ENCODE results near the gene ZNF48.

ZNF48 gene

DNA sequence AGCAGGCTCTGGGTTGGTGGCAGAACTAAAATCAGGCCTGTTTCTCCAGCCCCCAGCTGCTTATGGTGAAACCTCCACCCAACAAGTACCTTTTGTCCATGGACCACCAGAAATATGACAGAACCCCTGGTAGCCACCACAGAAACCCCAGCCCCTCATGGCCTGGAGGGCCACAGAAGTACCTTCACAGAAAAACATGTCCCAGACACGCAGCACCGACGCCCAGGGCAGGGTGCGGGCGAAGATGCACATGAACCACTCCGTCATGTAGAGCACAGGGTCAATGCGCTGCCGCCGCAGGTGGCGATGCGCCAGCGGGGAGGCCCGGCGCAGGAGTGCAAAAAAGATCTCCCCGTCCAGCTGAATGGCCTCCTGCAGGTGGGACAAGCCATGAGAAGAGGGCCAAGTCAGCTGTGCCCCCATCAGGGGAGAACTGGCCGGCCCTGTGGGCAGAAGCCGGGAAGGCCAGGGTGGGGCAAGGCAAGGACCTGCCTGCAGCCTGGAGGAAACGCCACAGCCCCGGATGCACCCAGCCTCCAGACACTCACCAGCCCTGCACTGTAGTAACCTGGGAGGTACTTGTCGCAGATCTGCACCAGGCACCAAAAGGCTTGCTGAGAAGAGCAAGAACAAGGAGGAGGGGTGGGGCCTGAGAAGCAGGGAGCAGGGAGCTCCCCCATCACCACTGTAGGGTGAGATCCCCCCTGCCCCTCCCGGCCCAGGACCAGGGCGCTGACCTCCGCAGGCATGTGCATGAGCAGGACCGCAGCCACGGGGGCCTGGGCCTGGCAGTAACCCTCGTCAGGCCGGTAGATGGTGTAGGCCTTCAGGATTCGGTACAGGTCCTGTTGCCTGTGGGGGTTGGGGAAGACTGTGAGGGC, 36.0 kb upstream of the ZNF48 start:
- DNase-seq = no peak

DNA sequence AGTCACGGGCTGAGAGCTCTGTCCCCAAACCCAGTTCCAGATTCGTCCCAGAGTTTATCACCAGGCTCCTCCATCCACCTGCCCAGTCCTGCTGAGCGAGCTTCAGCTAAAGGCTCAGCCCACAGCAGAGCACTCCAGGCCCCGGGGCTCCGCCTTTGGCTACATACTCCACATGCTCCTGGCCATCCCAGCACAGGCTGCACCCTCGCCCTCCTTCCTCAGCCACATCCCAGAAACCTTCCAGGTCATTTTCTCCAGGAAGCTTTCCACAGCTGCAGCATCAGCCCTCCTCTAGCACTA, 35.4 kb upstream of the ZNF48 start:
- no peak for DNase-seq

DNA sequence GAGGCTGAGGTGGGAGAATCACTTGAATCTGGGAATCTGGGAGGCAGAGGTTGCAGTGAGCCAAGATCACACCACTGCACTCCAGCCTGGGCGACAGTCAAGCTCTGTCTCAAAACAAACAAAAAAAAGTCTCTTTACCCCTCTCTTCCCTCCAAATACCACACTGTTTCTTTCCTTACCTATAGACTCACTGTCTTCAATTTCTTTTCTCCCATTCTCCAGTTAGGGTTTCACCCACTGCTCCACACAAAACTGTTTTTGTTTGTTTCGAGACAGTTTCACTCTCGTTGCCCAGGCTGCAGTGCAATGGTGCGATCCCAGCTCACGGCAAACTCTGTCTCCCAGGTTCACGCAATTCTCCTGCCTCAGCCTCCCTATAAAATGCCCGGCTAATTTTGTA, 34.0 kb upstream of the ZNF48 start:
- no peak for DNase-seq

DNA sequence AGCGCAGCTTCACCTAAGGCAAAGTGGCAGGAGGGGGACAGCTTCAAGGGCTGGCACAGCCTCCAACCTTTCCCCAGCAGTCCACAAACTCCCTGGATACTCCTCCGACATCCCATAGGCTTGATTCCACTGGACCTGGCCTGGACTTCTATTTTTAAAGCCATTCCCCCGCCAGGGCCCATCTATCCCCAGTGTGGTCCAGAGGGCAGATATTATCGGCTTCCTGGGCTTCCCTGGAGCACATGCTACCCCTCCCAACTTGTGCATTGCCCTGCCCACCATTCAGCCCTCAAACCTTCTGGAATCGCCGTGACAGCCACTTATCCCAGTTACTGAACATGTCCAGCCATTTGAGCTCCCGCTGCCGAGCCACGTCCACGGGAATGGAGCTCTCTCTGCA, 30.0 kb upstream of the ZNF48 start:
- no peak for DNase-seq

DNA sequence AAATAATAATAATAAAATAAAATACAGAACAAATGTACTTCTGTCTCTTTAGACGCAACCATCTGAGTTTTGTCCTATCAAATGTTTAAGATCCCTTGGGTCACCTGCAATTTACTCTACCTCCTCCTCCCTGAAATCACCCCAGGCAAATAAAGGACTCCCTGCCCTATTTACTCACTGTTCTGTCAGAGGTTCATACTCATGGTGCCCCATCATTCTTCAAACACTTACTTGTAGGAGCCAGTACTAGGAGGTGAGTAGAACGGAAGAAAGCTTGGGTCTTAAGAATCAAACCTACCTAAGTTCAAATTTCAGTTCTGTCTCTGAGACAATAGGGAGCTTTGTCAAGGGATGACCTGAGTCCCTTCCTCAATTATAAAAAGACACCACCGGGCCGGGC, 28.7 kb upstream of the ZNF48 start:
- no peak for DNase-seq

DNA sequence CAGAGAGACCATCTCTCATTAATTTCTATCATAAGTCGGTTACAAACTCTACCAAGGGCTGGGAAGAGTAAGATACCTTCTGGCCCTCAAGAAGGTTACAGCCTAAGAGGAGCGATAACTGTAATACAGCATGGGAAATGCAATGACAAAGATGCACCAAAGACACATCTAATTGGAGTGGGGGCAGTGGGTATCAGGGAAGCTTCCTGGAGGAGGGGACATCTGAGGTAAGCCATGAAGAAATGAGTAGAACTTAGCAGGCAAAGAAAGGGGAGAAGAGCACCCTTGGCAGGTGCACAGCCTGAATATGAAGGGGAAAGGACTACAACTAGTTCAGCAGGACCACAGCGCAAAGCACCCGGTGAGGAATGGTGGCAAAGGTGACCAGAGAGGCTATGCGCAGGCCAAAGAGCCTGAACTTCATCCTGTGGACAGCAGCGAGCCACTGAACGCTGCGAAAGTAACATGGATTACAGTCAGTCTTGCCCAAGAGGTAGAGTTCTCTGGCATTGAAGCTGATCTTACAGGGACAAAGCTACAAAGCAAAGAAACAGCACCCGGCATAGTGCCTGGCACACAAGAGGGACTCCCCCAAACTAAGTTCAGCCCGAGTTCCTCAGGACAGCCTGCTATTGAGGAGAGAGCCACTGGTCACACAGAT, 27.7 kb upstream of the ZNF48 start:
- DNase-seq = no peak

DNA sequence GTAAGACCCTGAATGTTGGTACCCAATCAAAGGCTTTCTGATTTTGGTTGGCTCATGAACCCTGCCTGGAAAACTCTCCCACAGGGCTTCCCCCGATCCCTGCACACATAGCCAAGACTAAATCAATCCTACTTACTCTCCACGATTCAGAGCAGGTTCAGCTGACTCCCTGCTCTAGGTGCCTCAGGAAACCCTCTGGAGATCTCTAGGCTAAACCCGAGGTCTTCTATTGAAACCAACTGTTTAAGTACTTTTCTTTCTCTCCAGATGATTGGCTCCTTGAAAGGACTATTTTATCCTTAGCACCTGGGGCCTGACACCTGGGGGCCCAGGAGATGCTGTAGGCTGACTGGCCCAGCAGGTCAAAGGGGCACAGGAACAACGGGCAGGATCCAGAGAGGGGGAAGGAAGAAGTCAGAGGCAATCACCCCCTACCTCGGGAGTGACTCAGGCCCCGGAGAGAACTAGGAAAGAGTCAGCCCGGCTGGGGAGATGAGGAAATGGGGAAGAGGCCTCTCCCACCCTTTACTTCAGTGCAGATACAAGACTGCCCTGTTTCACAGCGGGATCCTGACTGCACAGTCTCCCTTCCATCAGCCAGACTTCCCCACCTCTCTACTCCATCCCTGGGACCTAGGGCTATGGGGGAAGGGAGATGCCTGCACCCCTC, 27.0 kb upstream of the ZNF48 start:
- DNase-seq = no peak

DNA sequence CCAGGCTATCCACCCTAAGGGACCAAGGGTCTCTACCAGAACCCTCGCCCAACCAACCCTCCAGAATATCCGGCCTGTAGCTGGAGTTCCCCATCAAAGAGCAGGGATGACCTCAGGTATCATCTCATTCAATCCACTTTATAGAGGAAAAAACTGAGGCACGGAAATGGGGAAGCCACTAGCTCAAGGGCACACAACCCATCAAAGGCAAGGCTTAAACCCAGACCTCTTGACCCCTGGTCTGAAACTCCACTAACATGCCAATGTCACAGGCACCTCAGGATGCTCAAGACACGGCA, 26.5 kb upstream of the ZNF48 start:
- DNase-seq = no peak

DNA sequence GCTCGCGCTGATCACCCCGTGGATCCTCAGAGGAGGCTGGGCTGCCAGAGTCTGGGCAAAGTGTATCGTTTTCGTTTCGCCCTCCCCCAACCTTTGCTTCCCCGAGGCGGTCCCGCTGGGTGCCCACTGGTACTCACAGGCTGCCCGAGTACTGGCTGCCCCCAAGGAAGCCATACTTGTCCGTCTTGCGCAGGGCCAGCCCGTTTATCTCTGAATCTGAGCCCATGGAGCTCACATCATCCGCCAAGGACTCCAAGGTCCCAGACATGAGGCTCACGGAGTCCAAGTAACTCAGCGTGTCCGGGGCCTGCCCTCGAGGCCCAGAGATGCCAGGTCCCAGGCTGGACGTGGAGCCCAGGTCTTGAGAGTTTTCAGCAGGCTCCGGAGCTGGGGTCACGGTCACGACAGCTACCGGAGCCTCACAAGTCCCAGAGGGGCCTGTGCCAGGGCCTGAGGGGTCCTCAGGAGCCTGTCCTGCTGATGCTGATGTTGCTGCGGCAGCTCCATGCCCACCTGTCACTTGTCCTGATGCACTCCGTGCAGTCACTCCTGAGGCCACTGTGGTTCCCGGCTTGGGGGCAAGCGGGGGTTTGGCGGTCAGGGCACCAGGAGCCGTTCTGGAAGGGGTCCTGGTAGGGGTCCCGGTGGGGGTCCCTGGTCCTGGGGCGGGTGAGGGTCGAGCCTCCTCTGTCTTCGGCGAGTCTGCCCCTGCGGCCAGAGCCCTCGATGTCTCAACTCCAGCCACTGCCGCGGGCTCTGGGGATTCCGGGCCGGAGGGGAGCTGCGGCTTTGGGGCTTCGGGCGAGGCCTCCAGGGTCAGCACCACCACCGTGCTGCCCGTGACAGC, 25.9 kb upstream of the ZNF48 start:
- DNase-seq = no peak

DNA sequence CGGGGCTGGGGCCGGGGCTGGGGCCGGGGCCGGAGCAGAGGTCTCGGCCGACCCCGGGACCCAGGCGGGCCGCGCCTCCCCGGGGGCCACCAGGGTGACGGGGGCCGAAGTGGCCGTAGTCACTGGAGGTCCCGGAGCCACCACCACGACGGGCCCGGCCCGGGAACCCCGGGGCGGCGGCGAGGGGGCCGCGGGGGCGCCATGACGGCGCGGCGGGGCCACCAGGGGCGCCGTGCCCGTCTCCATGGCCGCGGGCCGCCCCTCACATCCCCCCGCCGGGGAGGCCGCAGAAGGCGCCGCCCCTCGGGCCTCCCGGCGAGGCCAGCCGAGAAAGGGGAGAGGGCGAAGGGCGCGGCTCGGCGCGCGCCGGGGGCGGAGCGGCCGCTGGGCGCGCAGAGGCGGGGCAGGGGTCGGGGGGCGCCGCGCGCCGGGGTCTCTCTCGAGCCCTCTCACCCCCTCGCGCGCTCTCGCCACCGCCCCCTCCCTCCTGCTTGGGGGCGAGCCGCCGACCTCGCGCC, 25.2 kb upstream of the ZNF48 start:
- DNase-seq = no peak

DNA sequence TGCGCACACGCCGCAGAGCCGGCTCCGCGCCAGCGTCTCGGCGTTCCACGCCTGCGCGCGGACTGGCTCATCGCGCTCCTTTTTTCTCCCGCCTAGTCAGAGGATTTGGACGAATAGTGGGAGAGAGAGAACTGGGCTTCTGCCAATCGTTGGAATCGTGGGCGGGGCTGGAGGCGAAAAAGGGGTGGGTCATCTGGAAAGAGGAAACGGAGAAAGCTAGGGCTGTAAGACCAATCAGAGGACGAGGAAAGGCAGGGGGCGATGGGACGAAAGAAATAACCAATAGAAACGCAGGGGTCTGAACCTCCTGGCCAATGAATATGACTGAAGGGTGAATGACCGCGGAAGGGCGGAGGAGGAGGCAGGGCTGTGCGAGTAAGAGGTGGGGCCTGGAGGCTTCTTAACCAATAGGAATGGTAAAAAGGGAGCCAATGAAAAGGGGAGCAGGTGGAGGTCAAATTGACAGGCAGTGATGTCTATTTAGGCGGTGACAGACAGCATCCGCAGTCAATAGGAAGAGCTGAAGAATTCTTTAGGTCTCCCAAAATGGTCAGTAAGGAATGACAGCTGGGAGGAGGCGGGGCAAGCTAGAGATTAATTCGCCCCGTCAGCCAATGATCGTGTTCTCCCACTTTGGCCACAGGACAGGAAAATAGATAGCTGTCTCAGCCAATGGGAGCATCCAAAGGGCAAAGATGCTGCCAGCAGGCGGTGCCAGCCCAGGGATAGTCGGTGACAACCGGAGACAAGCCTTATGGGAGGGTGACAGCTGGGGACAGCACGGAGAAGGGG, 24.6 kb upstream of the ZNF48 start, which contains the start of gene TBC1D10B:
TSS of gene TBC1D10B (minus strand) at position 39 of the 792 bp plus-strand sequence. CDS start 311 bp downstream, outside the sequence.
- peak; percentile 100 for DNase-seq

DNA sequence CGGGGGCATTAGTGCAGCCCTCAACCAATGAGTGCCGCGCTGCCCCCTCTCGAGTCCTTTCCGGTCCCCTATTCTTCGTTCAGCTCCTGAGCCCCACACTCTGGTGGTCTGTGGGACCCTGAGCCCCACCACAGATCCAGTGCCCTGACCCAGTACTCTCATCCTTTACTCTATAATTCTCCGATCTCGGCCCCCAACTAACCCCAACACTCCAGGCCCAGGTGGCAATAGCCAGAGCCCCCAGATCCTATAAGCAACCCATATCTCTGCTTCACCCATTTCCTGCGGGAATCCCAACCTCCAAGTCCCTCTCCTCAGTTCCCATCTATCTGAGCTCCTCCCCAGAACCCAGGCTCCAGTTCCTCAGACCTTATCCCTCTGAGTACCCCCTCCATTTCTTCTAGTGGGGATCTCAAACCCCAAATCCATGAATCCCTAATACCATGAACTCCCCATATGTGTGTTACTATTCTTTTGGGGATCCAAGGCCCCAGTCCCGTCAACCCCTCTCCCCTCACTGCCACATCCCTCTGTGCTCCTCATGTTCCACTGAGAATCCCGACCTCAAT, 23.9 kb upstream of the ZNF48 start:
- no peak for DNase-seq

DNA sequence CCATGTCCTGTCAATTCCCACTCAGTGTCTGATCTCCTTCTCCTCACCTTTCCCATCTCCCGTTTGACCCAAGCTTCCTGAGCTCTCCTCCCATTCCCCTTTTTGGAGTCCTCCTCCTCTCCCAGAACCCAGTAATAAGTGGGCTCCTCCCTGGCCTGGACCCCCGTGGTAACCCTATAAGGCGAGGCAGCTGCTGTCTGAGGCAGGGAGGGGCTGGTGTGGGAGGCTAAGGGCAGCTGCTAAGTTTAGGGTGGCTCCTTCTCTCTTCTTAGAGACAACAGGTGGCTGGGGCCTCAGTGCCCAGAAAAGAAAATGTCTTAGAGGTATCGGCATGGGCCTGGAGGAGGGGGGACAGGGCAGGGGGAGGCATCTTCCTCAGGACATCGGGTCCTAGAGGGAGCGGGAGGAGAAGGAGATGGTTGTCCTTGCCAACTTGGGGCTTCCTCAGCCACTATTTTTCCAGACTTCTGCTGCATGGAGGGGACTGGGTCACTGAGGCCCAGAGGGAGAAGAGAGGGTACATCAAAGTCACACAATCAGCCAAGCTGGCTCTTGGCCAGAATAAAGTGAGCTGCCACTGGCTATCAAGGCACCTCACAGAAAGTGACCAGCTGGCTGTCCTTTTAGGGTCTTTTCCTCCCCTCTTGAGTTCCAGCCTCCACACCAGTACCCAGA, 23.0 kb upstream of the ZNF48 start:
- no peak for DNase-seq

DNA sequence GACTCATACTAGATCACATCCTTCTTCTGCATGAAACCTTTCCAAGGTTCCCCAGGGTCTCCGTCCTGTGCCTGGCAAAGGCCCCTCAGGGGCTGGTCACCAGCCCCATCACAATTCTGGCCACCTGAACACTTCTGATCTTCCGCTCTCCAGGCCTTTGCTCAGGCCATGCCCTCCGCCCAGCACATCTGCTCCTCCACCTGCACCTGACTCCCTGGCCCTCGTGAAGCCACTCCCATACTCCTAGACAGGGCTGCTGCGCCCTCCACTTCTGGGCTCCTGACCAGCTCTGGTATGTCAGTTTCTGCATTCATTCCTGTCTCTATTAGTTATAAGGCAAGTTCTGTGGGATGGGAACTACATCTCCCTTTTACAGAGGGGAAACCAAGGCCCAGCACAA, 22.5 kb upstream of the ZNF48 start:
- no peak for DNase-seq

DNA sequence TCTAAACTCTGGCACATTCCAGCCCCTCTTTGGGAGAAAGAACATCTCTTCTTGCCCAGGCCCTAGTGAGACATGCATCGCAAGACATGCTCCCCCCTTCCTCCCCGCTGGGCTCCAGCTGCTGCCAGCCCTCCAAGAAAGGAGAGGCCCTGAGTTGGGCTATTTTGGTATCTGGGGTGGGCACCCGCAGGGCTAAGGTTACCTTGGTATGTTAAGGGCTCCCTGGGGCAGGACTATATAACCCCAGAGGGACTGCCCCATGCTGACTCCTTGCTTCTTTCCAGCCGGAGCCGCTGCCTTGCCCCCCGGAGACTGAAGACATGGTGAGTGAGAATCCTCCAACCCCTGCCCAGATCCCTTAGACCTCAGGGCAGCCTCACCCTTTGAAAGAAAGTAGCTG, 20.7 kb upstream of the ZNF48 start, which contains the start of gene MYL11:
TSS of gene MYL11 (plus strand) at position 265 of the 400 bp plus-strand sequence. CDS start at position 321, 56 bp downstream.
- DNase-seq = no peak

DNA sequence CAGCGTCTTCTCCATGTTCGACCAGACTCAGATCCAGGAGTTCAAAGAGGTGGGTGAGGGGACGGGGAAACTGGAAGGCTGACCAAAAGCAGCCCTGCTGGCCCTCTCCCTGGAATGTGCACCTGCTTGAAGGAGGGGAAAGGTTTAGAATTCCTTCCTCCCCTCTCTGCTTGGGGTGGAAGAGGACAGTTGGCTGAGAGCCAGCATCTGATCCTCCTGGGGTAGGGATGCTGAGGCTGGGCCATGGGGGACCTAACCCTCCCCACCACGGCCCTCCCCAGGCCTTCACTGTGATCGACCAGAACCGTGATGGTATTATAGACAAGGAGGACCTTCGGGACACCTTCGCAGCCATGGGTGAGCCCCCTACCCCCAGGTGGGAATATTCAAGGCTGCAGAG, 19.4 kb upstream of the ZNF48 start:
- no peak for DNase-seq

DNA sequence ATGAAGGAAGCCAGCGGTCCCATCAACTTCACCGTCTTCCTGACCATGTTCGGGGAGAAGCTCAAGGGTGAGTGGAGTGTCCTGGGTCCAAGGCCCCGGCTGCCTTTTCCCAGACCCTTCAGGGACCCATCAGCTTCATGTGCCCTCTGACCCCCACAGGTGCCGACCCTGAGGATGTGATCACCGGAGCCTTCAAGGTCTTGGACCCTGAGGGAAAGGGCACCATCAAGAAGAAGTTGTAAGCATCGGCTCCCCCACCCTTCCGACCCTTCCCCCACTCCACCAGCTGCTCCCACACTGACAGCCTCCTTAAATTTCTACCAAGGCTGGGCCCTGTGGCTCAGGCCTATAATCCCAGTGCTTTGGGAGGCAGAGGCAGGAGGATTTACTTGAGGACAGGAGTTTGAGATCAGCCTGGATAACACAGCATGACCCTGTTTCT, 18.7 kb upstream of the ZNF48 start:
- no peak for DNase-seq

DNA sequence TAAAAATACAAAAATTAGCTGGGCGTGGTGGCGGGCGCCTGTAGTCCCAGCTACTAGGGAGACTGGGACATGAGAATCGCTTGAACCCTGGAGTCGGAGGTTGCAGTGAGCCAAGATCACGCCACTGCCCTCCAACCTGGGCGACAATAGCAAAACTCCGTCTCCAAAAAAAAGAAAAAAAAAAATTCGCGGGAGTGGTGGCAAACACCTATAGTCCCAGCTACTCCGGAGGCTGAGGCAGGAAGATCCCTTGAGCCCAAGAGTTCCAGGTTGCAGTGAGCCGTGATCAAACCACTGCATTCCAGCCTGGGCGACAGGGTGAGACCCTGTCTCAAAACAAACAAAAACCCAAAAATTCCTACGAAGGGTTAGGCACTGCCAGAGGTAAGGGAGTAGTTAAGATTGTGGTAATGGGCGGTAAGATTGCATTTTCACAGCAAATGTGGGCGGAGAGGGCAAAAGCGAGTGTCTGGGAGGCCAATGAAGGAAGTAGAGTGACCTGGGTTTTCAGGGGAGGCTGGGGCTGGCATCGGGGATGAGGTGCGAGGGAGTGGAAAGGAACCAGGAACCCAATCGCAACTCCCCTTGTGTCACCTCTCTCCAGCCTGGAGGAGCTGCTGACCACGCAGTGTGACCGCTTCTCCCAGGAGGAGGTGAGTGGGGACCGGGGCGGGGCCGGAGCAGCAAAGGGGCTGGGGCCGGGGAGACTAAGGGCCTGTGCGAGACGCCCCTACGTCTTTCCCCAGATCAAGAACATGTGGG, 18.0 kb upstream of the ZNF48 start:
- DNase-seq = no peak

DNA sequence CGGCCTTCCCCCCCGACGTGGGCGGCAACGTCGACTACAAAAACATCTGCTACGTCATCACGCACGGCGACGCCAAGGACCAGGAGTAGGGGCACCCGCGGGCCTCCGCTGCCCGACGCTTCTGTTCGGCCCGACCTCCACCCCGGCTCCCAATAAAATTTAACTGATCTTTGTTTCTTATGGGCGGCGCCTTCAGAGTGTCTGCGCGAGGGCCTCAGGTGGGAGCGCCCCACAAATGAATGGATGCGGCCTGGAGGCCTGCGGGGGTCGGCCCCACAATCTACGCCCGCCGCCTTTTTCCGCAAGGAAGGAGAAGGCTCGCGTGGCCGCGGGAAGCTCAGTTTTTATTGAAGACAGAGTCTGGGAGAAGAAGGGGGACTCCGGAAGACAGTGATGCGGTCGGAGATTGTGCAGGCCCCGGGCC, 17.4 kb upstream of the ZNF48 start:
- peak; percentile 82 for DNase-seq
